Stimulated activated CD8-positive, alpha-beta memory T cell treated with anti-CD3 and anti-CD28 coated beads, Interleukin-2, amount 100 ng/mL, for 1 hour (primary cell): ENCODE measurements around the gene AOX1.
"Not testable (repeated sequence)": the region's sequence is repeated elsewhere in the genome, so short reads cannot be mapped to it uniquely, and the experiment has no call there.

Experiments used
- DNase-seq, 2 donors: peaks; one replicate each; pipeline ENCODE4 v3.0.0-alpha.2; 2020; ENCODE audit warnings: low read depth in 2 of 2

AOX1 gene

DNA sequence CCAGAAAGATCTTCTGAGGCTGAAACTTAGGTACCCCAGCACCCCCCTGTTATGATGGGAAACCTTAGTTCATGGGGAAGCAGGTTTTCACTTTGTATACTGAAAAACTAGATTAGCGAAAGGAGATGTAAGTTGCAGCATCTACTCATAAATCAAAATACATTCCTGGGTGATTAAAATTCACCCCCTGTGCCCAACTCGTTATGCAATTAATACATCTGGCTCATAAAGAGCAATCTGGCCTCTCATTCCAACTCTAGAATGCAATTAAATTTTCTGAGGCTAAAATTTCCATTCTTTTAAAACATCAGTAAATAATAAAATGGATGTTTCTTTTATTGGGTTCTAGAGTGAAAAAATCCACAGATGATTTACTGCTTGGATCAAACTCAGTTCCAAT, 115.0 kb downstream of the AOX1 start:
- DNase-seq, result no peak

DNA sequence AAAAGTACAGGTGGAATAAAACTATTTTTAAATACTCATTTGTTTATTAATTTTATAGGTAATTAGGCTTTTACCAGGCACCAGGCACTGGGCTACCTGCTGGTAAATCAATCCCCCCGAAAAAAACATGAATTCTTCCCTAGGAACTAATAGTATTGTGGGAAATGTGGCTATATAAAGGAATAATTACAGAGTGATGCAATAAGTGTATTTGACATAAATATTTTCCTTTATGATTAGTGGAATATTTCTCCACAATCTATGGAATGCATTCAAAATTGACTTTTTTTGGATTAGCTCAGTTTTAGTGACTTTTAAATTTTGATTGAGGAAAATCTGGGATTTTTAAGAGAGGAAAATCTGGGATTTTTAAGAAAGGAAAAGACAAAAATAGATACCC, 116.2 kb downstream of the AOX1 start:
- DNase-seq, result no peak

DNA sequence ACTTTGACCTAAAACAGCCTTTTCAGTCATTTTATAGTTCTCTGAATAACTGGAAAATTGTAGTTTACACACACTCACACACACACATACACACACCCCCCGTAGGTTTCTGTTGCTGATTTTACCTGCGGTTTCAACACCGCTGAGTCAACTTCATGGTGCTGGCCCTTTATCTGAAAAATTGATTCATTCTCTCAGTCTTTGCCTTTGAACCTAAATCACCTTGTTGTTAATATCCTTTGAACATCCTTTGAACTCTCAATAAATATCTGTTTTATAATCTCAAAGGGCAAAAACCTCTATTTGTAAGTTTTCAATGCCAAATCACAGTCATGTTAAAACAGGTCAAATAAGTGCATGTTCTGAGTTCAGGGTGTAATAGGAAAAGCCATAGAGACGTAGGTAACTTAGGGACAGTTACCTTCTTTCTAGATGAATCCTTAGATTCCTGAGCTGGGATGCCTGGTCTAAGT, 116.9 kb downstream of the AOX1 start:
- no peak for DNase-seq

DNA sequence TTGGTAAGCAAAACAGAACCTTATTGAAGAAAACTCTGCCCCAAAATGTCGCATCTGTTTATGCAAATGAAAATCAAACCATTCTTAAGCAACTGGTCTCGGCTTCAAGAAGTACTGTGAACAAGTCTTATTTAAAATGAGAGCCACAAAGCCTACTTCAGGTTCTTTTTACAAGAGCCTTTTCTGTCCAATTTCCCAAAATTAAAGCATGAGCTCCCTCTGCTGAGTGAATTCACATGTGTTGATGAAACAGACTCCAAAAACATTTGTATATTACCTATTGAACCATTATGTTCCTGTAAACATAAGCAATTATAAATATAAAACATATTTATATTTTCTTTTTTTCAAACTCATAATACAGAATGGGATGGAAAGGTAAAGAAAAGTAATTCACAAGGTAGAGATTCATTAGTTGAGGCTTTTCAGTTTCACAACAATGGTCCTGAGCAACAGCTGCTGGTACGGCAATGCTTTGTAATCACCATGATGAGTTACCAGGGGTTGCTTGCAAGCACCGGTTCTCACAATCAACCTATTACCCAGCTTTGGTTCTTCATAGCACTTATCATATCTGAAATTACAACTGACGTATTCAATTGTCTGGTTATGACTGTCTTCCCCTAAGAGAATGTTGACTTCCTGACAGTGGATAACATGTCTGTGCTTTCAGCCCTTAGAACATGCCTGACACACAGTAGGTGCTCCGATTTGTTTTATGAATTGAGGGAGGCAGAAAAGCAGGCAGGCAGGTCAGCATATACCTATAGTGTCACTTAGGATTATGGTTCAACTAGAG, 117.5 kb downstream of the AOX1 start:
- no peak for DNase-seq

DNA sequence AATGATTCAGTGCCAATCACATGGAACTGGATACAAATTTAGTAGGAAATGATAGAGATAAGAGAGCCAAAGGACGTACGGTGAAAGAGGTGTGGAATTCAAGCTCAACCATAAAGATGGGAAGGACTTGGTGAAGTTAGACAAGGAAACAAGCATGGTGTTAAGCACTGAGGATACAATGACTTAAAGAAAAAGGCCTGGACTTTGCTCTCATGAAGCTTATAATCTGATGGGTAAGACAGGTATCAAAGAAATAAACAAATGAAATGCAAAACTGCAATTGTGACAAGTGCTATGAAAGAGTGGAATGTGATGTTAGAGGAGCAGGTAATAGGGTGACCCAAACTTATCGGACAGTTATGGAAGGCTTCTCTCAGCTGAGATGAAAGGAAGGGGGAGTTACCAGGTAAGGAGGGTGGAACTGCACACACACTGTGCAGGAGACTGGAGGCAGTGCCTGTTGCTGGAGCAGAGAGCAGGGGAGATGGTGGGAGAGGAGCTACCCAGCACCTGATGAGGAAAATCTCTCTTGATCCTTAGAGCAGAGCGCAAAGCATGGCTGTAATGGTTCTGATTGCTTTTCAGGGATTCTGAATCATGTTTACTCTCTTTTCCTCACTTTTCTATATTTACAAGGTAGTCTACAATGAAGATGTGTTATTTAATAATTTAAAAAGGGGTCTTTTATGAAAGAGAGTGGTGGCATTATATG, 118.3 kb downstream of the AOX1 start:
- DNase-seq, result no peak

DNA sequence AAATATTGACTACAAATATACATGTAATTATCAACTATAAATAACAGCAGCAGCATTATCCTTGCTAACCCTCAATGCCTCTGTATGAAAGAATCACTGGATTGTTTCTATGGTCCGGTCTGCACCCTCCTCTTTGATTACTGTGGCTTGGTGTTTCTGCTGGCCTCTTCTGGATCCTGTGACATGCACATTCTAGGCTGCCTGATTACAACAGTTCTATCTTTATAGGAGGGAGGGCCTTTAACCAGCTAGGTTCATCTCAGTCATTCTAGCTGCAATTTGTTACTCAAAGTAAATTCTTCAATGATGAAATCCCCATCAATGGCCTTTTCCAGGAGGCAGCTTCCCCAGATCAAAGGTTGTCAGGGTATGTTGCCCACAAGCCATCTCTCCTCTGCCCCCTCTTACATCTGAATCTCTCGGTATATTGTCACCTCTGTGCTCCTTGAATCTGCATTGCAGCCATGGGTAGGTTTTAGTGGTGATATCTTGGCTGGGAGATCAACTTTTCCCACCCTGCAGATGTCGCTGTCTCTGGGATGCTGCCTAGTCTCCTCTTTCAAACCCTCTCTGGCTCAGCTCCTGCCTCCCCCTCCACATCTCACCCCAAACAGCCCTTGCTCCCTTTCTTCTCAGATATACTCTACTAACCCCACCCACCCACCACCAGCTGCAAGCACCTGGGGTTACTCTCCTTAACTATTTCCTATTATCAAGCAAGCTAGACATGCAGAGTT, 119.7 kb downstream of the AOX1 start:
- DNase-seq, result no peak

DNA sequence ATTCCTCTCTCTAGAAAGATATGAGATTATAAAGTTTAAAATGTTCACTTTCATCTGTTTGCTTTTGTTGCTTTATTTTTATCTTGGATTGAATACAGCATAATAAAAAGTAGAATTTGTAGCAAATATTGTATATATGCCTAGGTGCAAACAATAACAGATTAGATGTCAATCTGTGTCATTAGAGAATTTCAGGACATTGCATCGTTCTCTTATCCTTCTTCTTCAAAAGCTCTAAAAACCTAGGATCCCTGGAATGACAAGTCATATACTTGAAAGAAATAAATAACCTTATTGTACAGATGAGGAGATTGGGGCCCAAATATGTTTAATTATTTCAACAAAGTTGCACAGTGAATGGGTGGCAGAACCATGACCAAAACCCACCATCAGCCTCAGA, 123.1 kb downstream of the AOX1 start:
- DNase-seq, result no peak

DNA sequence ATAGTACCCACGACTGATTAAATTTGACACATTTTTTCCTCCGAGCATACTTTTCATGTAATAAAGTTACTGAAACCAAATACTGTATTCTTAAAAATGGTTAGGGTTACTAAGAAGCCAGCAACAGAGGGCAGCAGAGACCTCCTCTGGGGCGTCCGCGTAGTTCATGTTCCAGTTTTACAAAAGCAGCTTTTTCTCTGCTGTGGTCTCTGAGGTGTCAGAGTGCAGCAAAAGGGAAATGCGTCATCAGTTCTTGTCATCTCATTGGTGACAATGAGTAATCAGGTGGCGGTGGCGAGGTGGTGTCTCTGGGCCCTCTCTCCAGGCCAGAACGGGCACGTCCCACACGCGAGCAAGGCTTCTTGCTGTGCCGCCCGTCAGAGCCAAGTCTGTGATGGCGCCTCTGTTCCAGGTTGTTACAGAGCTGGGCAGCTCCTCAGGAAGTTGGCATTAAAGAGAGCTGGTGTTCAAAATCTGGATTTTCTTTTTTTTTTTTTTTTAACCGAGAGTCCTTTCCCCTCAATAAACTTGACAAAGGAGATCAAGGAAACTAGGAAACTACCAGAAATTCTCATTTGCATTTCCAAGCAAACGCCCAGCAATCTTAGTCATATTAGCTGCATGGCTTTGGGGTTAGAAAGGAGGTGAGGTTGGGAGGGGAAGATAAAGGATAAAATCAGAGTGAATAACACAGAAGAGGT, 127.3 kb downstream of the AOX1 start:
- peak; percentile 78 to 84 for DNase-seq

DNA sequence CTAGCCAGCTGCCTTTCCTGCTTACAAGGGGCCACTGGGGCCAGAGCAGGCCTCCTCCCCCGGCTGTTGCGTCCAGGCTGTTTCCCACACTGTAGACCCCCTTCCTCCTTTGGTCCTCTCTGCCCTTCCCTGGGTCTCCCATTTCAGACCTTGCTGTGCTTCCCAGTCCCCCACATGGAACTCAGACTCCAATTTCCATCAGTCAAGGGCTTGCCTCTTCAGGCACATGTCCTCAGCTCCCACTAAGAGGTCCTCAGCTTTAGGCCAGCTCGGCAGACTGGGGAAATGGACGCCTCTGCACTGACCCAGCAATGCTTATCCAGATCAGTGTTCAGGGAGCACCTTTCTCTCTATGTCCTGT, 127.9 kb downstream of the AOX1 start:
- no peak for DNase-seq

DNA sequence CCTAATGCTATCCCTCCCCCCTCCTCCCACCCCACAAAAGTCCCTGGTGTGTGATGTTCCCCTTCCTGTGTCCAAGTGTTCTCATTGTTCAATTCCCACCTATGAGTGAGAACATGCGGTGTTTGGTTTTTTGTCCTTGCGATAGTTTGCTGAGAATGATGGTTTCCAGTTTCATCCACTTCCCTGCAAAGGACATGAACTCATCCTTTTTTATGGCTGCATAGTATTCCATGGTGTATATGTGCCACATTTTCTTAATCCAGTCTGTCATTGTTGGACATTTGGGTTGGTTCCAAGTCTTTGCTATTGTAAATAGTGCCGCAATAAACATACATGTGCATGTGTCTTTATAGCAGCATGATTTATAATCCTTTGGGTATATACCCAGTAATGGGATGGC, 129.2 kb downstream of the AOX1 start:
- DNase-seq, result not testable (repeated sequence)

DNA sequence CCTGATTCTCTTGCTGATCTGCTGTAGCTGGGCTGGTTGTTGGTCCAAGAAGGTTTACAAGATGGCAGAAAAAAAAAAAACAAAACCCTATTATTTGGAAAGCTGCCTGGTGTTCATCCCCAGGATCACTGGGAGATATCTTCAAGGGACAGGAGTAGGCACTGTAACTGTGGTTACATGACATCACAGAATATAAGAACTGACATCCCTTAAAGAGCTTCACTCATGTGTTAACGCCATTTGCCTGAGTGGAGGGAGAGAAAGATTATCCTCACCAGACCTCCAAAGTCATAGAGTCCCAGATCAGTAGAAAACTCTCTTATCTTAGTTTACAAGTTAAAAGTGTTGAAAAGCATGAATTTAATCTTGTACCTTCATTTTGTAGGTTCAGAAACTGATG, 130.6 kb downstream of the AOX1 start:
- no peak for DNase-seq
